Hematopoietic multipotent progenitor cell treated with erythropoietin and hydrocortisone succinate and interleukin-3 and kit ligand, for 15 days (in vitro differentiated cells): Measurements from ENCODE around the gene CTNNBL1.
"Not testable (repeated sequence)": the region's sequence is repeated elsewhere in the genome, so short reads cannot be mapped to it uniquely, and the experiment has no call there.

ENCODE experiments used
- DNase-seq: peaks from one replicate; pipeline ENCODE4 v3.0.0-alpha.2; 2015; ENCODE audit warnings: low spot score

CTNNBL1 gene

GRCh38 chr20:37693635-37694626 is at the start of gene CTNNBL1:
Gene CTNNBL1 (plus strand): TSS chr20:37694030. CDS start chr20:37694123, 93 bp downstream.
- peak; percentile 95 for DNase-seq

GRCh38 chr20:37644605-37645004 is 49.2 kb upstream of the CTNNBL1 start:
- DNase-seq: no peak

GRCh38 chr20:37647946-37648345 is 45.9 kb upstream of the CTNNBL1 start:
- no peak for DNase-seq

- DNase-seq: no peak
These were observed 44.8 kb upstream of the CTNNBL1 start for GRCh38 chr20:37649017-37649416.

- DNase-seq: no peak
These were observed 44.0 kb upstream of the CTNNBL1 start for GRCh38 chr20:37649676-37650370.

- DNase-seq: no peak
These were observed 43.2 kb upstream of the CTNNBL1 start for GRCh38 chr20:37650661-37651060.

GRCh38 chr20:37651932-37652331 is 41.9 kb upstream of the CTNNBL1 start:
- peak; percentile 35 for DNase-seq

GRCh38 chr20:37656945-37657344 is 36.9 kb upstream of the CTNNBL1 start:
- no peak for DNase-seq

GRCh38 chr20:37657924-37658804 is 35.7 kb upstream of the CTNNBL1 start:
- DNase-seq: no peak

GRCh38 chr20:37661519-37661918 is 32.3 kb upstream of the CTNNBL1 start:
- DNase-seq: no peak

GRCh38 chr20:37662308-37662707 is 31.5 kb upstream of the CTNNBL1 start:
- no peak for DNase-seq

GRCh38 chr20:37664595-37664994 is 29.2 kb upstream of the CTNNBL1 start:
- not testable (repeated sequence) for DNase-seq

GRCh38 chr20:37668166-37668565 is 25.7 kb upstream of the CTNNBL1 start:
- DNase-seq: no peak

GRCh38 chr20:37669062-37669772 is 24.6 kb upstream of the CTNNBL1 start:
- no peak for DNase-seq

GRCh38 chr20:37669773-37670236 is 24.0 kb upstream of the CTNNBL1 start:
- DNase-seq: no peak

GRCh38 chr20:37670351-37670791 is 23.5 kb upstream of the CTNNBL1 start:
- DNase-seq: no peak

GRCh38 chr20:37672143-37672542 is 21.7 kb upstream of the CTNNBL1 start:
- DNase-seq: no peak

GRCh38 chr20:37673444-37673843 is 20.4 kb upstream of the CTNNBL1 start:
- DNase-seq: no peak

- DNase-seq: no peak
These were observed 17.4 kb upstream of the CTNNBL1 start for GRCh38 chr20:37676440-37676839.

GRCh38 chr20:37677969-37678861 is 15.6 kb upstream of the CTNNBL1 start:
- DNase-seq: no peak
